Loucy (cell line): ENCODE data around the gene CCDC38.

ENCODE experiments used
- EZH2phosphoT487 ChIP-seq: fragments of 200-600 bp; IDR thresholded peaks from 2 replicates; pipeline ENCODE4 v1.6.1; 2018; ENCODE audit warnings: antibody characterized with exemption, mild to moderate bottlenecking, moderate library complexity, borderline replicate concordance
- TF ChIP-seq, protein P1 (sequence below): fragments of 200-600 bp; sonication (generic); conservative IDR thresholded peaks from 2 replicates; pipeline ENCODE4 v1.5.1; 2014; ENCODE audit warnings: mild to moderate bottlenecking, antibody characterized with exemption, low read length

DNA sequence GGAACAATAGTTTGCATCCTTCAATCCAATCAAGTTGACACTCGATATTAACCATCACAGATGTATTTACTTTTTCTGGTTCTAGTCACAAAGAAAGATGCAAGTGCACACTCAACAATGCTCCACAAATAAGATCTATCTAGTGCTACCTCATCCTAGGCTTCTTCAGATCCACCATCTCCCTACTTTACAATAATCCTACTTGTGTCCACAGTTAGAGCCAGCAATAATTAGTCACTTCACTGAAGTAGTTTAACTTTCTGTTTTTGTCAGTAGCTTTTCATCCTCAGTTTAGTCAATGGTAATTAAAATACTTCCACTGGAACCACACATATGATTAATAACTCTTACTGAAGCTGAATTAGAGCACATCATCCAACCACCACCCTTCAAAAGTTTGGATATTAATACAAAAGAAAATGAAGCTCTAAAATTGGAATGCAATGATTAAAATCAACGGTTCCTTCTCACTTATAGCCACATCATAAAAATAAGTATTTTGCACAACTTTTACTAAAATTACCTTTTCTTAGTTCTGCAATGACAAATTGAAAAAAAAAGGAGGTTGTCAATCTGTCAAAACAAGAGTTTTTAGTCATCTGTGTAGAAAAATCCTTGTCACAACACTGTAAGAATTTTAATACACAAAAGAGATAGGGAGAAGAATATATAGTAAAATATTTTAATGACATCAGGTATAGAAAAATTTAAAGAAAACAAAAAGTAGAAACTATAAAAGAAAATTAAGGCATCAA is 111.9 kb downstream of the CCDC38 start:
- TF ChIP-seq, protein P1, sequence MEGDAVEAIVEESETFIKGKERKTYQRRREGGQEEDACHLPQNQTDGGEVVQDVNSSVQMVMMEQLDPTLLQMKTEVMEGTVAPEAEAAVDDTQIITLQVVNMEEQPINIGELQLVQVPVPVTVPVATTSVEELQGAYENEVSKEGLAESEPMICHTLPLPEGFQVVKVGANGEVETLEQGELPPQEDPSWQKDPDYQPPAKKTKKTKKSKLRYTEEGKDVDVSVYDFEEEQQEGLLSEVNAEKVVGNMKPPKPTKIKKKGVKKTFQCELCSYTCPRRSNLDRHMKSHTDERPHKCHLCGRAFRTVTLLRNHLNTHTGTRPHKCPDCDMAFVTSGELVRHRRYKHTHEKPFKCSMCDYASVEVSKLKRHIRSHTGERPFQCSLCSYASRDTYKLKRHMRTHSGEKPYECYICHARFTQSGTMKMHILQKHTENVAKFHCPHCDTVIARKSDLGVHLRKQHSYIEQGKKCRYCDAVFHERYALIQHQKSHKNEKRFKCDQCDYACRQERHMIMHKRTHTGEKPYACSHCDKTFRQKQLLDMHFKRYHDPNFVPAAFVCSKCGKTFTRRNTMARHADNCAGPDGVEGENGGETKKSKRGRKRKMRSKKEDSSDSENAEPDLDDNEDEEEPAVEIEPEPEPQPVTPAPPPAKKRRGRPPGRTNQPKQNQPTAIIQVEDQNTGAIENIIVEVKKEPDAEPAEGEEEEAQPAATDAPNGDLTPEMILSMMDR = no peak
- no peak for TF ChIP-seq EZH2phosphoT487
